Osteocyte (in vitro differentiated cells): ENCODE data around the gene CACNA1C. TPM values are rescaled to one million over a fixed set of nuclear protein-coding genes. Genes with fewer than 3 reads are reported as not detected.

Source experiments
- DNase-seq: peaks from one replicate; pipeline ENCODE4 v3.0.0; 2021; ENCODE audit warnings: mixed read lengths; ENCODE audit not compliant: unreplicated experiment; ENCODE audit errors: extremely low spot score
- H3K27ac Mint-ChIP-seq: one replicate; pipeline ENCODE4 v1.8.0; 2021; ENCODE audit warnings: mild to moderate bottlenecking, mixed read lengths; ENCODE audit not compliant: unreplicated experiment
- H3K27me3 Mint-ChIP-seq: one replicate; pipeline ENCODE4 v1.8.0; 2021; ENCODE audit warnings: mixed read lengths; ENCODE audit not compliant: unreplicated experiment
- H3K36me3 Mint-ChIP-seq: one replicate; pipeline ENCODE4 v1.8.0; 2021; ENCODE audit warnings: mixed read lengths; ENCODE audit not compliant: unreplicated experiment
- H3K4me1 Mint-ChIP-seq: one replicate; pipeline ENCODE4 v1.8.0; 2021; ENCODE audit warnings: mixed read lengths; ENCODE audit not compliant: unreplicated experiment
- H3K4me3 Mint-ChIP-seq: one replicate; pipeline ENCODE4 v1.8.0; 2021; ENCODE audit warnings: mild to moderate bottlenecking, moderate library complexity, mixed read lengths; ENCODE audit not compliant: unreplicated experiment
- H3K9me3 Mint-ChIP-seq: one replicate; pipeline ENCODE4 v1.8.0; 2021; ENCODE audit warnings: mixed read lengths; ENCODE audit not compliant: unreplicated experiment
- CTCF ChIP-seq: fragments of 200-600 bp; sonication (generic); IDR thresholded peaks from 2 replicates; pipeline ENCODE4 v1.5.0; 2021; ENCODE audit warnings: antibody characterized with exemption, mild to moderate bottlenecking, moderate library complexity
- total RNA-seq: library from RNA; stranded (reverse); gene quantifications from 2 replicates; pipeline ENCODE4 v1.2.1, GENCODE V29; 2021

The CACNA1C gene
- total RNA-seq, 1 donor from 2014 or later, result 67.4 TPM

DNA sequence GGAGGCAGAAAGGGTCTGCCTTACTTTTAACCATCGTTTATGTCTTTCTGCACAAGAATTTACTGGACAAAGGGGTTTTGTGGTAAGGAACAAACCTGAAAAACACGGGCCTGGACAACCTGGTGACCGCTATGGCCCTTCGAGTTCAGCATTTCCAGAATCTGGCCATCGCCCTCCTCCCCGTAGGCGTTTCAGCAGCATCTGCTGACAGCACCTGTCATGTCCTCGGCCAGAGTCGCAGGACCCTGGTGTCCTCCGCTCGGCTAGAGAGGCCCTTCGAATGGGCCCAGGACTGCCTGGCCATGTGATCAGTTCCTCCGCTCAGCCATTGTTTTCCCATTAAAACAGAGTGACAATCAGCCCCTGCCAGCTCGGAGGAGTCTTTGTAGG lies 599.2 kb downstream of the CACNA1C start:
- Mint-ChIP-seq H3K4me1 (peaks cover 5% of the 10 kb centered on the region), H3K9me3 (no peaks in the 10 kb centered on the region)
- no peak for TF ChIP-seq CTCF

DNA sequence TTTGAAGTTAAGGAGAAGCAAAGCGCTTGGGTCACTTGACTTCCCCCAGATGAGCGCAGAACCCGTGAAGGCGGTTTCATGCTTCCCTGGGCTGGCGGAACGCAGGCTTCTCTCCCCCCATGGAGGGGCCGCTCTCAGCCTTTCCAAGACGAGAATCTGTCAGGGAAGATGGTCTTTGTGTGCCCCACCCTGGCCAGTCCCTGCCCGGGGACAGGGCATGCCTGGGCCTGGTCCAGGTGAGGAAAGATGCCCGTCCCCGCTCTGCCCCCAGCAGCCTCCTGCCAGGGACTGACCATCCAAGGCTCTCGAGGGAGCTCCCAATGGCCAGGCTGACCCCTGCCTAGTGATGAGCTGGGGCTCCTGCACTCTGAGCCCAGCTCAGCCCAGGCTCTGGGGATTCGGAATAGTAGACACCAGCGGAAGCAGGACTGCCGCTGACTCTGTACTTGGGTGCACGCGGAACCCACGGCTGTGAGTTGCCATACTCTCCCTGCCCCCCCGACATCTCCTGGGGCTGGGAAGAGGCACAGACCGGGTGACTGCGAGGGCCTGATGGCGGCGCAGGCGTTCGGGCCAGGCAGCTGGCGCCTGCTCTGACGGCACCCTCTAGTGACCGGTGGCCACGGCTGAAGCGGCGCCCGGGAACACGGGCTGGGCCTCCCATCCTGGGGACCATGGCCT lies 599.8 kb downstream of the CACNA1C start:
- no peak for DNase-seq
- H3K9me3 Mint-ChIP-seq, result no peaks in the 10 kb centered on the region
- H3K36me3 Mint-ChIP-seq, result peaks cover 38% of the 10 kb centered on the region
- no peaks in the 10 kb centered on the region for H3K27me3 Mint-ChIP-seq
- H3K4me3 Mint-ChIP-seq, result no peak overlapping the region
- H3K27ac Mint-ChIP-seq, result no peak overlapping the region
- no peak for TF ChIP-seq CTCF
- peaks cover 5% of the 10 kb centered on the region for H3K4me1 Mint-ChIP-seq

More for the DNA sequence above, 599.2 kb downstream of the CACNA1C start:
- peaks cover 33% of the 10 kb centered on the region for H3K36me3 Mint-ChIP-seq
- H3K27me3 Mint-ChIP-seq, result no peaks in the 10 kb centered on the region
- no peak overlapping the region for H3K4me3 Mint-ChIP-seq
- no peak overlapping the region for H3K27ac Mint-ChIP-seq
- no peak for DNase-seq

- H3K4me1 Mint-ChIP-seq, result peaks cover 5% of the 10 kb centered on the region
- H3K27ac Mint-ChIP-seq, result no peak overlapping the region
- no peak for TF ChIP-seq CTCF
- no peak overlapping the region for H3K4me3 Mint-ChIP-seq
- H3K36me3 Mint-ChIP-seq, result peaks cover 48% of the 10 kb centered on the region
- H3K9me3 Mint-ChIP-seq, result no peaks in the 10 kb centered on the region
- H3K27me3 Mint-ChIP-seq, result no peaks in the 10 kb centered on the region
- no peak for DNase-seq
Measured at GRCh38 chr12:2653461-2653965, 600.7 kb downstream of the CACNA1C start.

- Mint-ChIP-seq H3K36me3 (peaks cover 50% of the 10 kb centered on the region), H3K27ac (no peak overlapping the region), H3K27me3 (no peaks in the 10 kb centered on the region), H3K4me3 (no peak overlapping the region), H3K9me3 (no peaks in the 10 kb centered on the region), H3K4me1 (peaks cover 5% of the 10 kb centered on the region)
- no peak for DNase-seq
- no peak for TF ChIP-seq CTCF
Measured at GRCh38 chr12:2654311-2654710, 601.5 kb downstream of the CACNA1C start.

DNA sequence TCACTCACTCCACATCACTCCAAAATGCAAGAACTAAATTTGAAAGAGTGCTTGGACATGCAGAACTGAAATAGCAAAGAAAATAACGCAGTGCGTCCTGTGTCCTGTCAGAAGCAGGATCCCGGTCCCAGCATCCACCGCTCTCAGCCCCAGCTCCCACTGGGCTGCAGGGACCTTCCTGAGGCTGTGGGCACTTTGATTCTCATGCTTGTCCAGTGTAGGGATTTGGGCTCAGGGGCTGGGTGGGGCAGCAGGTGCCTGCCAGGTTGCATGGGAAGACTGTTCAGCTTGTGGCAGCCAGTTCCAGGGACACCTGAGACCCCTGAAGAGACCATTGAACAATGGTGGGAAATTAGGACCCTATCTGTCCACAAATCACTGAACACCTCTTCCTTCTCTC lies 602.0 kb downstream of the CACNA1C start:
- peaks cover under 1% of the 10 kb centered on the region for H3K4me1 Mint-ChIP-seq
- H3K36me3 Mint-ChIP-seq, result peaks cover 51% of the 10 kb centered on the region
- H3K9me3 Mint-ChIP-seq, result no peaks in the 10 kb centered on the region
- H3K27ac Mint-ChIP-seq, result no peak overlapping the region
- H3K4me3 Mint-ChIP-seq, result no peak overlapping the region
- DNase-seq, result no peak
- no peaks in the 10 kb centered on the region for H3K27me3 Mint-ChIP-seq
- TF ChIP-seq CTCF, result no peak
